NCI-H2107 treated with DMSO at 0.1 percent for 48 hours (cell line): ENCODE results near the gene ARHGEF25.
"Not testable (repeated sequence)": the region's sequence is repeated elsewhere in the genome, so short reads cannot be mapped to it uniquely, and the experiment has no call there.

Source experiments
- DNase-seq: peaks from one replicate; lab custom pipeline; 2025; ENCODE audit not compliant: unreplicated experiment; lab: John Stamatoyannopoulos, UW

Gene ARHGEF25

GRCh38 chr12:57609101-57609780, 2.0 kb upstream of the ARHGEF25 start:
- DNase-seq: no peak

- DNase-seq: no peak
Measured at GRCh38 chr12:57609781-57610553, 1.3 kb upstream of the ARHGEF25 start.

- DNase-seq: no peak
Measured at GRCh38 chr12:57610554-57611107, 604 bp upstream of the ARHGEF25 start.

GRCh38 chr12:57611827-57612710, 834 bp downstream of the ARHGEF25 start:
- no peak for DNase-seq

- no peak for DNase-seq
Measured at GRCh38 chr12:57612711-57613426, 1.6 kb downstream of the ARHGEF25 start.

GRCh38 chr12:57613427-57614109, 2.3 kb downstream of the ARHGEF25 start:
- no peak for DNase-seq

GRCh38 chr12:57614178-57614947, 3.1 kb downstream of the ARHGEF25 start:
- DNase-seq: no peak

GRCh38 chr12:57614948-57615500, 3.8 kb downstream of the ARHGEF25 start:
- no peak for DNase-seq

- no peak for DNase-seq
Measured at GRCh38 chr12:57615637-57616036, 4.4 kb downstream of the ARHGEF25 start.

- DNase-seq: no peak
Measured at GRCh38 chr12:57616383-57617101, 5.3 kb downstream of the ARHGEF25 start.

GRCh38 chr12:57617942-57618341, 6.7 kb downstream of the ARHGEF25 start:
- no peak for DNase-seq

GRCh38 chr12:57618431-57618830, 7.2 kb downstream of the ARHGEF25 start:
- not testable (repeated sequence) for DNase-seq

- no peak for DNase-seq
Measured at GRCh38 chr12:57618966-57619433, 7.8 kb downstream of the ARHGEF25 start.

GRCh38 chr12:57619434-57620244, 8.4 kb downstream of the ARHGEF25 start:
- no peak for DNase-seq

- no peak for DNase-seq
Measured at GRCh38 chr12:57620245-57620935, 9.2 kb downstream of the ARHGEF25 start.

- DNase-seq: no peak
Measured at GRCh38 chr12:57620936-57621496, 9.8 kb downstream of the ARHGEF25 start.
